ENCODE data around the gene HDHD5. TPM values are rescaled to one million over a fixed set of nuclear protein-coding genes. Genes with fewer than 3 reads are reported as not detected.

Gene HDHD5
- total RNA-seq, 2 experiments from 2014 or later = 11.0 to 11.6 TPM

- Mint-ChIP-seq H3K36me3 (ENCODE audit: low read depth) (peaks cover 74% of the 10 kb centered on the region), H3K4me1 (ENCODE audit: low read depth) (peaks cover 65% of the 10 kb centered on the region), H3K9me3 (no peaks in the 10 kb centered on the region), H3K4me3 (peak overlapping the region; percentile 82), H3K27me3 (no peaks in the 10 kb centered on the region), H3K27ac (peak overlapping the region; percentile 90)
- CTCF ChIA-PET = interaction anchor here (1.0 to 2.2 kb wide), 6 partner anchors 9 to 395 kb away, joined by 3 to 7 read pairs (median 4); no protein-coding TSS in a partner anchor
- Histone ChIP-seq H3K9me3 (ENCODE audit: control insufficient read depth in 1 of 2, insufficient read depth in 1 of 2, low read length in 2 of 2) (no peaks in the 10 kb centered on the region), H3K4me3 (ENCODE audit: low read length) (peak overlapping the region; percentile 11), H3K36me3 (ENCODE audit: insufficient read depth, low read length) (peaks cover 79% of the 10 kb centered on the region), H3K4me1 (ENCODE audit: insufficient read depth, low read length) (peaks cover 55% of the 10 kb centered on the region), H3K27me3 (ENCODE audit: control insufficient read depth in 1 of 2, insufficient read depth in 2 of 2, low read length in 2 of 2) (no peaks in the 10 kb centered on the region), H3K27ac (ENCODE audit: low read depth in 1 of 2, low read length in 2 of 2) (peak overlapping the region; percentile 34 to 36)
- intact Hi-C loops (cut with DNase I, micrococcal nuclease) = loop anchor here in 1 of 2 experiments (2.0 kb wide), 1 partner anchor 65 kb away; no protein-coding TSS in a partner anchor
- ATAC-seq (ENCODE audit: poor library complexity) (peak; percentile 38), DNase-seq (no peak)
- no peak for TF ChIP-seq CTCF (IDR thresholded peaks at IDR 0.05)
- POLR2A ChIA-PET = interaction anchor here (1.2 to 2.8 kb wide), 6 partner anchors 8 to 65 kb away, joined by 3 to 30 read pairs (median 6); partner anchors contain the start of gene HDHD5
Measured at GRCh38 chr22:17106161-17106784, 52.8 kb downstream of the HDHD5 start.

- H3K4me3 Mint-ChIP-seq = peak overlapping the region; percentile 30
- H3K4me1 Mint-ChIP-seq (ENCODE audit: low read depth) = peaks cover 66% of the 10 kb centered on the region
- H3K9me3 Mint-ChIP-seq = no peaks in the 10 kb centered on the region
Measured at GRCh38 chr22:17105143-17106129, 53.6 kb downstream of the HDHD5 start.

More at GRCh38 chr22:17105143-17106129, 53.6 kb downstream of the HDHD5 start:
- Histone ChIP-seq H3K36me3 (ENCODE audit: insufficient read depth, low read length) (peaks cover 88% of the 10 kb centered on the region), H3K27me3 (ENCODE audit: control insufficient read depth in 1 of 2, insufficient read depth in 2 of 2, low read length in 2 of 2) (no peaks in the 10 kb centered on the region), H3K9me3 (ENCODE audit: control insufficient read depth in 1 of 2, insufficient read depth in 1 of 2, low read length in 2 of 2) (no peaks in the 10 kb centered on the region), H3K4me3 (ENCODE audit: low read length) (no peak overlapping the region), H3K4me1 (ENCODE audit: insufficient read depth, low read length) (peaks cover 64% of the 10 kb centered on the region), H3K27ac (ENCODE audit: low read depth in 1 of 2, low read length in 2 of 2) (peak overlapping the region in 1 of 2 donors; percentile 34)
- Mint-ChIP-seq H3K27ac (peak overlapping the region; percentile 90), H3K27me3 (no peaks in the 10 kb centered on the region), H3K36me3 (ENCODE audit: low read depth) (peaks cover 76% of the 10 kb centered on the region)
- ATAC-seq (ENCODE audit: poor library complexity) = no peak
- no peak for TF ChIP-seq CTCF (IDR thresholded peaks at IDR 0.05)
- DNase-seq = no peak
- ChIA-PET CTCF (interaction anchor here (1.0 to 2.2 kb wide), 3 partner anchors 11 to 396 kb away, joined by 3 to 7 read pairs (median 5); no protein-coding TSS in a partner anchor), POLR2A (interaction anchor here (2.2 to 2.8 kb wide), 3 partner anchors 7 to 17 kb away, joined by 5 to 30 read pairs (median 21); no protein-coding TSS in a partner anchor)
- intact Hi-C loops (cut with DNase I, micrococcal nuclease) = loop anchor here in 1 of 2 experiments (2.0 kb wide), 1 partner anchor 65 kb away; no protein-coding TSS in a partner anchor
